ENCODE results near the gene DUSP16. TPM values are rescaled to one million over a fixed set of nuclear protein-coding genes. Genes with fewer than 3 reads are reported as not detected.

Gene DUSP16
- polyA plus RNA-seq, 4 donors: 22.5 to 83.4 (median 30.1) TPM

DNA sequence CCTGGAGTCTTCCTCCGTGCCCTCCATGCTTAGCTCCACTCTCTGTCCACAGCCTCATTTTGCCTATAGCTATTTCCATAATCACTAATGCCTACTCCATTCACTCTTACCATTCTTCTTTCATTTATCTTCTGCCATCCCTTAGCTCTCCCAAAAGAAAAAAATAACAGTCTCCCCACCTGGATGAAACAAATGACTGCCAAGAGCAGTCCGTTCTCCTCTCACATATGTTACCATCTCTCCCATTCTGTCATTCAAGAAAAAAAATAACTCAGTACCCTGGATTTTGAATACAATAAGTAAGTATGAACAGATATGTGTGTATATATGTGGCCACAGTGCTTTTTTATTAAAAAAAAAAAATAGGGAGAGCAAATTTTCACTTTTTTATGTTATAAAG, 13.2 kb downstream of the DUSP16 start:
- FAIRE-seq (no peak), DNase-seq (no peak)
- peaks cover 0 to 30% (median 3%) of the 10 kb centered on the region in 3 donors for H3K36me3 ChIP-seq (ENCODE audit: control insufficient read depth in 3 of 3, insufficient read depth in 2 of 3, low read depth in 1 of 3, low read length in 3 of 3)
- WGBS, 3 donors: 93 to 97% (median 97%) methylated on average over 2 of the region's 2 CpGs
- no peaks in the 10 kb centered on the region for H3K27me3 ChIP-seq (ENCODE audit: control insufficient read depth in 3 of 3, insufficient read depth in 3 of 3, low read length in 3 of 3)
- no peaks in the 10 kb centered on the region for H3K9me3 ChIP-seq (ENCODE audit: control insufficient read depth in 2 of 2, insufficient read depth in 1 of 2, low read depth in 1 of 2, low read length in 1 of 2)
- peaks cover 0 to 8% (median 2%) of the 10 kb centered on the region in 3 donors for H3K4me1 ChIP-seq (ENCODE audit: control insufficient read depth in 3 of 3, insufficient read depth in 2 of 3, low read depth in 1 of 3, low read length in 2 of 3)
- H3K27ac ChIP-seq (ENCODE audit: low read depth in 1 of 3, low read length in 2 of 3): no peak overlapping the region
- H3K4me3 ChIP-seq (ENCODE audit: low read depth in 1 of 3, low read length in 3 of 3): no peak overlapping the region

DNA sequence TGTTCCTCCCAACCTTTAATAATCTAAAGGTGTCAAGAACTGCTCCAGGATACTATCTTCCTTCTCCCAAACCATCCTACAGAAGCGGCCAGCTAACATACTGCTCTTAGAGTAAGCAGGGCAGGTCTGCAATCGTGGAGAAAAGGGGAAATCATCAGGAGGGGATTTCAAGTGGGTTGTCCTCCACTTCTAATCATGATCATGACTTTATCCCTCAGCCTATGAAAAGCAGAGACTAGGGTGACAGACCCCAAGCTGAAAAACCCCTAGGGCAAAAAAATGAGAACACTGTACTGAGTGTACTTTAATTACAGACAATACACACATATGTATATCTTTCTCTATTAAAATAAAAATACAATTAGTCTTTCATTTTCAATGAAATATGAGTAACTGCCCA, 13.9 kb downstream of the DUSP16 start:
- no peak overlapping the region for H3K27ac ChIP-seq (ENCODE audit: low read depth in 1 of 3, low read length in 2 of 3)
- 81 to 93% (median 83%) methylated on average over 2 of the region's 2 CpGs for WGBS, 3 donors
- no peaks in the 10 kb centered on the region for H3K27me3 ChIP-seq (ENCODE audit: control insufficient read depth in 3 of 3, insufficient read depth in 3 of 3, low read length in 3 of 3)
- peaks cover 0 to 26% (median 3%) of the 10 kb centered on the region in 3 donors for H3K36me3 ChIP-seq (ENCODE audit: control insufficient read depth in 3 of 3, insufficient read depth in 2 of 3, low read depth in 1 of 3, low read length in 3 of 3)
- DNase-seq: no peak
- no peak overlapping the region for H3K4me3 ChIP-seq (ENCODE audit: low read depth in 1 of 3, low read length in 3 of 3)
- no peaks in the 10 kb centered on the region for H3K9me3 ChIP-seq (ENCODE audit: control insufficient read depth in 2 of 2, insufficient read depth in 1 of 2, low read depth in 1 of 2, low read length in 1 of 2)
- H3K4me1 ChIP-seq (ENCODE audit: control insufficient read depth in 3 of 3, insufficient read depth in 2 of 3, low read depth in 1 of 3, low read length in 2 of 3): peaks cover 0 to 8% (median 2%) of the 10 kb centered on the region in 3 donors
- no peak for FAIRE-seq

DNA sequence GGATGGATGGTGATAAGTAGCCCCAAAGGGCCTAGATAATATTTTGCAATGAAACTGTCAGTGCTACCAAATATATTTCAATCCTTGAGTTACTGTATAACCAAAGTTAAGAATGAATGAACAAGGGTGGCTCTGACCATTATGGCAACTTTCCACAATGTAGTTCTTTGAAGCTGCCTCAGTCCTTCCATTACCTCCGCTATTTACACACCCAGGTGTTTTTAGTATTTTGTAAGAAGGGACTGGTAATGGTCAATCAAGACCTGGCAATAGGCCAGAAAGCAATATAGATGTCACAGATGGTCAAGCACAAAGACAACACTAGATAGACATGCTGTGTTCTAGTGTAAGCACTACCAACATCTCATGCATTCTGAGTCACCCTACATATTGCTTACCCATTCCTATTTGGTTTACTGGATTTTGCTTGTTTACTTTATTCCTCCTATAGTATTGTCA, 16.3 kb downstream of the DUSP16 start:
- H3K4me1 ChIP-seq (ENCODE audit: control insufficient read depth in 3 of 3, insufficient read depth in 2 of 3, low read depth in 1 of 3, low read length in 2 of 3): peaks cover 0 to 5% (median 2%) of the 10 kb centered on the region in 3 donors
- no peaks in the 10 kb centered on the region for H3K27me3 ChIP-seq (ENCODE audit: control insufficient read depth in 3 of 3, insufficient read depth in 3 of 3, low read length in 3 of 3)
- peak overlapping the region in 1 of 3 donors; percentile 0 for H3K27ac ChIP-seq (ENCODE audit: low read depth in 1 of 3, low read length in 2 of 3)
- peaks cover 0 to 18% (median 2%) of the 10 kb centered on the region in 3 donors for H3K36me3 ChIP-seq (ENCODE audit: control insufficient read depth in 3 of 3, insufficient read depth in 2 of 3, low read depth in 1 of 3, low read length in 3 of 3)
- H3K4me3 ChIP-seq (ENCODE audit: low read depth in 1 of 3, low read length in 3 of 3): no peak overlapping the region
- DNase-seq: no peak
- FAIRE-seq: no peak
- H3K9me3 ChIP-seq (ENCODE audit: control insufficient read depth in 2 of 2, insufficient read depth in 1 of 2, low read depth in 1 of 2, low read length in 1 of 2): no peaks in the 10 kb centered on the region
- 48 to 88% (median 74%) methylated on average over 1 of the region's 1 CpG for WGBS, 3 donors

DNA sequence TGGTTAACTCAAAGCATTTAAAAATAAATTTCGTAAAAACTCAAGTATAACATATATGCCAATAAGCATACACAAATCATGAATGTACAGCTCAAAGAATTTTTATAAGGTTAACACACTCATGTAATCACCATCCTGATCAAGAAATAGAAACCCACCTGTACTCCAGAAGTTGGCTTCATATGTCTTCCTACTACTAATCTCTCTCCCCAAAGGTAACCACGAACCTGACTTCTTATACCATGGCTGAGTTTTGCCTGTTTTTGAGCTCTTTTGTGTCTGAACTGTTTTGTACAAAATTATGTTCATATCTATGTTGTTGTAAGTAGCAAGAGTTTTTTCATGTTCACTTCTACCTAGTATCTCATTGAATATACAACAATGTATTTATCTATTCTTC, 18.7 kb downstream of the DUSP16 start:
- Histone ChIP-seq H3K4me3 (ENCODE audit: low read depth in 1 of 3, low read length in 3 of 3) (no peak overlapping the region), H3K9me3 (ENCODE audit: control insufficient read depth in 2 of 2, insufficient read depth in 1 of 2, low read depth in 1 of 2, low read length in 1 of 2) (no peaks in the 10 kb centered on the region), H3K27ac (ENCODE audit: low read depth in 1 of 3, low read length in 2 of 3) (no peak overlapping the region), H3K36me3 (ENCODE audit: control insufficient read depth in 3 of 3, insufficient read depth in 2 of 3, low read depth in 1 of 3, low read length in 3 of 3) (peaks cover 0 to 18% (median 0%) of the 10 kb centered on the region in 3 donors), H3K4me1 (ENCODE audit: control insufficient read depth in 3 of 3, insufficient read depth in 2 of 3, low read depth in 1 of 3, low read length in 2 of 3) (peaks cover under 1 to 16% (median 10%) of the 10 kb centered on the region in 3 donors), H3K27me3 (ENCODE audit: control insufficient read depth in 3 of 3, insufficient read depth in 3 of 3, low read length in 3 of 3) (no peaks in the 10 kb centered on the region)
- FAIRE-seq (no peak), DNase-seq (no peak)
- 84 to 90% (median 88%) methylated on average over 2 of the region's 2 CpGs for WGBS, 3 donors

DNA sequence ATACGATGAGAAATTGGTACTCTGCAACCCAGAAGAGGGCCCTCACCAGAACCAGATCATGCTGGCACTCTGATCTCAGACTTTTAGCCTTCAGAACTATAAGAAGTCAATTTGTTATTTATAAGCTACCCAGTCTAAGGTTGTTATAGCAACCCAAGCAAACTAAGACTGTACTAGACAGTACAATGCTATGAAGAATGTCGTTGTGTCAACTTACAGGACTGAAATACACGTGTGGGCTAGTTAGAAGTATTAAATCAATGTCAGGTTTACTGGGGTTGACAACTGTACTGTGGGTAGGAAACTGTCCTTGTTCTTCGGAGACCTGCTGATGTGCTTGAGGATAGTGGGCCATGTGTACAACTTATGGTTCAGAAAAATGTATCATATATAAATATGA, 19.7 kb downstream of the DUSP16 start:
- DNase-seq: no peak
- FAIRE-seq: no peak
- H3K9me3 ChIP-seq (ENCODE audit: control insufficient read depth in 2 of 2, insufficient read depth in 1 of 2, low read depth in 1 of 2, low read length in 1 of 2): no peaks in the 10 kb centered on the region
- H3K36me3 ChIP-seq (ENCODE audit: control insufficient read depth in 3 of 3, insufficient read depth in 2 of 3, low read depth in 1 of 3, low read length in 3 of 3): peaks cover 0 to 18% (median 2%) of the 10 kb centered on the region in 3 donors
- H3K4me3 ChIP-seq (ENCODE audit: low read depth in 1 of 3, low read length in 3 of 3): no peak overlapping the region
- WGBS, 3 donors: 78 to 83% (median 81%) methylated on average over 4 of the region's 4 CpGs
- no peak overlapping the region for H3K27ac ChIP-seq (ENCODE audit: low read depth in 1 of 3, low read length in 2 of 3)
- H3K27me3 ChIP-seq (ENCODE audit: control insufficient read depth in 3 of 3, insufficient read depth in 3 of 3, low read length in 3 of 3): no peaks in the 10 kb centered on the region
- H3K4me1 ChIP-seq (ENCODE audit: control insufficient read depth in 3 of 3, insufficient read depth in 2 of 3, low read depth in 1 of 3, low read length in 2 of 3): peaks cover 1 to 21% (median 14%) of the 10 kb centered on the region in 3 donors

DNA sequence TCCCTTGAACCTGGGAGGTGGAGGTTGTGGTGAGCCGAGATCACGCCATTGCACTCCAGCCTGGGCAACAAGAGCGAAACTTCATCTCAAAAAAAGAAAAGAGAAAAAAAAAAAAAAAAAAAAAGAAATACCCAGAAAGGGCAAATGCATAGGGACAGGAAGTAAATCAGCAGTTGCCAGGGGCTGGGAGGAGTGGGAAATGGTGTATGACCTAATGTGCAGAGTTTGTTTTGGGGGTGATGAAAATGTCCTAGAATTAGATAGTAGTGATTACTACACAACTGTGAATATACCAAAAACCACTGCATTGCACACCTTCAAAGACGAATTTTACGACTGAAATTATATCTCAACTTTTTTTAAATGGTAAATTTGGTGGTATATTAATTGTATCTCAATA, 20.4 kb downstream of the DUSP16 start:
- H3K27ac ChIP-seq (ENCODE audit: low read depth in 1 of 3, low read length in 2 of 3): no peak overlapping the region
- H3K4me1 ChIP-seq (ENCODE audit: control insufficient read depth in 3 of 3, insufficient read depth in 2 of 3, low read depth in 1 of 3, low read length in 2 of 3): peaks cover 1 to 16% (median 14%) of the 10 kb centered on the region in 3 donors
- H3K9me3 ChIP-seq (ENCODE audit: control insufficient read depth in 2 of 2, insufficient read depth in 1 of 2, low read depth in 1 of 2, low read length in 1 of 2): no peaks in the 10 kb centered on the region
- H3K4me3 ChIP-seq (ENCODE audit: low read depth in 1 of 3, low read length in 3 of 3): no peak overlapping the region
- H3K36me3 ChIP-seq (ENCODE audit: control insufficient read depth in 3 of 3, insufficient read depth in 2 of 3, low read depth in 1 of 3, low read length in 3 of 3): peaks cover 0 to 20% (median 2%) of the 10 kb centered on the region in 3 donors
- no peak for FAIRE-seq
- whole genome bisulfite sequencing, 3 donors: 92 to 97% (median 94%) methylated on average over 5 of the region's 5 CpGs
- no peaks in the 10 kb centered on the region for H3K27me3 ChIP-seq (ENCODE audit: control insufficient read depth in 3 of 3, insufficient read depth in 3 of 3, low read length in 3 of 3)
- no peak for DNase-seq

DNA sequence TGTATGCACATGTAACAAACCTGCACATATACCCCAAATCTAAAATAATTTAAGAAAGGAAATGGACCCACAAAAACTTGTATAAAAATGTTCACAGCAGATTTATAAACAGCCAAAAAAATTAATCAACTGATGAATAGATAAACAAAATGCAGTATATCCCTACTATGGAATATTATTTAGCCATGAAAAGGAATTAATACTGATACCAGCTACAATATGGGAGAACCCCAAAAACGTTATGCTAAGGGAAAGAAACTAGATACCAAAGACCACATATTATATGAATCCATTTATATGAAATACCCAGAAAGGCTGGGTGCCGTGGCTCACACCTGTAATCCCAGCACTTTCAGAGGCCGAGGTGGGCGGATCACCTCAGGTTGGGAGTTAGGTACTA, 20.9 kb downstream of the DUSP16 start:
- Histone ChIP-seq H3K27me3 (ENCODE audit: control insufficient read depth in 3 of 3, insufficient read depth in 3 of 3, low read length in 3 of 3) (no peaks in the 10 kb centered on the region), H3K27ac (ENCODE audit: low read depth in 1 of 3, low read length in 2 of 3) (no peak overlapping the region), H3K36me3 (ENCODE audit: control insufficient read depth in 3 of 3, insufficient read depth in 2 of 3, low read depth in 1 of 3, low read length in 3 of 3) (peaks cover 0 to 21% (median 2%) of the 10 kb centered on the region in 3 donors), H3K4me1 (ENCODE audit: control insufficient read depth in 3 of 3, insufficient read depth in 2 of 3, low read depth in 1 of 3, low read length in 2 of 3) (peaks cover 1 to 16% (median 14%) of the 10 kb centered on the region in 3 donors), H3K9me3 (ENCODE audit: control insufficient read depth in 2 of 2, insufficient read depth in 1 of 2, low read depth in 1 of 2, low read length in 1 of 2) (no peaks in the 10 kb centered on the region), H3K4me3 (ENCODE audit: low read depth in 1 of 3, low read length in 3 of 3) (no peak overlapping the region)
- FAIRE-seq (no peak), DNase-seq (no peak)
- WGBS, 3 donors: 95 to 98% (median 97%) methylated on average over 4 of the region's 4 CpGs

DNA sequence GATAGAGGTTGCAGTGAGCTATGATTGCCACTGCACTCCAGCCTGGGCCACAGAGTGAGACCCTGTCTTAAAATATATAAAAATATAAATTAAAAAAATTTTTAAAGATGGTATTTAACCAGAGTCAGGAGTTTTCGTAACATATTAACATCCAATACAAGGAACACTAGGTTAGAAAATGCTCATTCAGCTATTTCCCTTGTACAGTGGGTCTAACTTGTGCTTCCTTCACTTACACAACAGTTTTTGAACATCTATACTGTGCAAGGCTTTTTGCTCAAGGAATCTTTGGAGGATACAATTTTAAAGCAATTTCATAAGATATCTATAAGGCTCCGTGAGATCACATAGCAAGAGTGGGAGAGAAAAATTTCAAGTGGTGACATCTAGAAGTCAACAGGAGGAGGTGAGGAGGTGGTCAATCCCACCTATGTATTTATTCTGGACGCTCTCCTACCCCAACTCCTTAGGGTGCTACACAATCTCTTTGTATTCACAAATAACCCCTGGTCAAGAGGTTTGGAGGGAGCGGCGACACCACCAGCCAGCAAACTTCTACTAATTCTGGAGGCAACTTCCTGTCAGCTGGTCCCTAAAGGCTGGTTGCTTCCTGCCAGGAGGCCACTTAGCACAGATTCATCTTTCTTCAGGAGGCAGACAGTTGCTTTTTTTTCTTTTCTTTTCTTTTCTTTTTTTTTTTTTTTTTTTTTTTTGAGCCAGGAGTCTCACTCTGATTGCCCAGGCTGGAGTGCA, 22.2 kb downstream of the DUSP16 start:
- Histone ChIP-seq H3K36me3 (ENCODE audit: control insufficient read depth in 3 of 3, insufficient read depth in 2 of 3, low read depth in 1 of 3, low read length in 3 of 3) (peaks cover 0 to 26% (median 2%) of the 10 kb centered on the region in 3 donors), H3K9me3 (ENCODE audit: control insufficient read depth in 2 of 2, insufficient read depth in 1 of 2, low read depth in 1 of 2, low read length in 1 of 2) (no peaks in the 10 kb centered on the region), H3K27me3 (ENCODE audit: control insufficient read depth in 3 of 3, insufficient read depth in 3 of 3, low read length in 3 of 3) (no peaks in the 10 kb centered on the region), H3K27ac (ENCODE audit: low read depth in 1 of 3, low read length in 2 of 3) (peak overlapping the region in 1 of 3 donors; percentile 19), H3K4me3 (ENCODE audit: low read depth in 1 of 3, low read length in 3 of 3) (no peak overlapping the region), H3K4me1 (ENCODE audit: control insufficient read depth in 3 of 3, insufficient read depth in 2 of 3, low read depth in 1 of 3, low read length in 2 of 3) (peaks cover 1 to 16% (median 14%) of the 10 kb centered on the region in 3 donors)
- DNase-seq (no peak), FAIRE-seq (no peak)
- WGBS, 3 donors: 83 to 95% (median 95%) methylated on average over 5 of the region's 5 CpGs
